PC-9 (cell line): ENCODE measurements around the gene SPATA3. TPM values are rescaled to one million over a fixed set of nuclear protein-coding genes. Genes with fewer than 3 reads are reported as not detected.

Experiments used
- BruUV-seq: library from RNA; stranded (reverse); fragments of 400-500 nt; replicated peaks from 2 replicates; lab custom pipeline; 2021; lab: Mats Ljungman, UMichigan
- CTCF ChIA-PET: fragments of 300-600 bp; sonication (Branson Sonifier 250); formaldehyde crosslinking; loops from one replicate; lab custom pipeline; 2022; ENCODE audit warnings: antibody characterized with exemption; lab: Charles Lee
- POLR2A ChIA-PET: fragments of 300-600 bp; sonication (Branson Sonifier 250); formaldehyde crosslinking; loops from one replicate; lab custom pipeline; 2022; ENCODE audit warnings: antibody characterized with exemption; ENCODE audit not compliant: unreplicated experiment; lab: Charles Lee
- DNase-seq, 2 experiments: peaks; one replicate each; pipeline versions ENCODE4 v3.0.0 to v3.0.0-alpha.2; 2015 to 2022; ENCODE audit warnings: mixed read lengths in 1 of 2
- H2AFZ ChIP-seq: fragments of 200-600 bp; sonication (generic); 2 replicates; pipeline ENCODE4 v1.8.1; 2017; ENCODE audit warnings: antibody characterized with exemption
- H3F3A ChIP-seq: fragments of 200-600 bp; sonication (generic); 2 replicates; pipeline ENCODE4 v1.8.1; 2017; ENCODE audit warnings: antibody characterized with exemption, mild to moderate bottlenecking, low read depth; ENCODE audit not compliant: insufficient read depth
- H3K27ac ChIP-seq: fragments of 200-600 bp; sonication (generic); 2 replicates; pipeline ENCODE4 v1.6.1; 2016; ENCODE audit warnings: mixed run types
- H3K27me3 ChIP-seq: fragments of 200-600 bp; sonication (generic); 2 replicates; pipeline ENCODE4 v1.6.1; 2016; ENCODE audit warnings: low read depth, mixed run types; ENCODE audit not compliant: insufficient read depth
- H3K36me3 ChIP-seq: fragments of 200-600 bp; sonication (generic); 2 replicates; pipeline ENCODE4 v1.6.1; 2016; ENCODE audit warnings: low read depth, mixed run types
- H3K4me1 ChIP-seq: fragments of 200-600 bp; sonication (generic); replicated peaks from 2 replicates; pipeline ENCODE4 v1.6.1; 2016; ENCODE audit warnings: mixed run types; ENCODE audit not compliant: insufficient read depth
- H3K4me2 ChIP-seq: fragments of 200-600 bp; sonication (generic); 2 replicates; pipeline ENCODE4 v1.6.1; 2017; ENCODE audit warnings: mixed run types
- H3K4me3 ChIP-seq: fragments of 200-600 bp; sonication (generic); 2 replicates; pipeline ENCODE4 v1.6.1; 2016; ENCODE audit warnings: mixed run types
- H3K79me2 ChIP-seq: fragments of 200-600 bp; sonication (generic); 2 replicates; pipeline ENCODE4 v1.6.1; 2017; ENCODE audit warnings: low read depth, mixed run types
- H3K9me2 ChIP-seq: fragments of 200-600 bp; sonication (generic); 2 replicates; pipeline ENCODE4 v1.8.1; 2017; ENCODE audit warnings: mild to moderate bottlenecking; ENCODE audit not compliant: insufficient read depth
- H3K9me3 ChIP-seq: fragments of 200-600 bp; sonication (generic); 2 replicates; pipeline ENCODE4 v1.8.1; 2016; ENCODE audit warnings: low read depth; ENCODE audit not compliant: insufficient read depth
- H4K20me1 ChIP-seq: fragments of 200-600 bp; sonication (generic); 2 replicates; pipeline ENCODE4 v1.8.1; 2017; ENCODE audit not compliant: insufficient read depth
- CTCF ChIP-seq: fragments of 200-600 bp; sonication (generic); conservative IDR thresholded peaks from 2 replicates; pipeline ENCODE4 v1.6.1; 2017; ENCODE audit warnings: mixed run types, antibody characterized with exemption, mild to moderate bottlenecking, moderate library complexity
- EZH2 ChIP-seq: fragments of 200-600 bp; sonication (generic); IDR thresholded peaks from 2 replicates; pipeline ENCODE4 v1.8.0; 2017; ENCODE audit warnings: antibody characterized with exemption, low read depth
- intact Hi-C: fragments of 100-400 bp; cut with micrococcal nuclease; formaldehyde crosslinking; loops from one replicate; pipeline ENCODE4 v1.10.0; 2022; ENCODE audit not compliant: unreplicated experiment
- total RNA-seq: library from RNA; stranded (reverse); gene quantifications from 2 replicates; pipeline ENCODE4 v1.2.3, GENCODE V29; 2021

SPATA3 gene
- total RNA-seq, 1 experiment from 2014 or later = not detected

GRCh38 chr2:231036131-231036530 is 40.2 kb downstream of the SPATA3 start:
- no peak overlapping the region for H3K4me3 ChIP-seq
- no peaks in the 10 kb centered on the region for H4K20me1 ChIP-seq
- ChIA-PET POLR2A (no interaction called here), CTCF (no interaction called here)
- H3K4me1 ChIP-seq = no peaks in the 10 kb centered on the region
- no peaks in the 10 kb centered on the region for H3K9me3 ChIP-seq
- no peaks in the 10 kb centered on the region for H3K36me3 ChIP-seq
- no peaks in the 10 kb centered on the region for H3K79me2 ChIP-seq
- H3F3A ChIP-seq = no peaks in the 10 kb centered on the region
- TF ChIP-seq EZH2 (no peak), CTCF (no peak)
- intact Hi-C loops = no loop called here
- no TSS peak for BruUV-seq
- H2AFZ ChIP-seq = no peak overlapping the region
- no peak overlapping the region for H3K4me2 ChIP-seq
- peaks cover 14% of the 10 kb centered on the region; the same call in 1 of the 2 replicates for H3K27me3 ChIP-seq
- H3K27ac ChIP-seq = no peak overlapping the region
- DNase-seq = no peak
- H3K9me2 ChIP-seq = no peaks in the 10 kb centered on the region

GRCh38 chr2:231036578-231037106 is 40.7 kb downstream of the SPATA3 start:
- no peak for DNase-seq
- no peak overlapping the region for H3K4me3 ChIP-seq
- no peak overlapping the region for H2AFZ ChIP-seq
- no peaks in the 10 kb centered on the region for H4K20me1 ChIP-seq
- no peak overlapping the region for H3K27ac ChIP-seq
- H3K9me3 ChIP-seq = no peaks in the 10 kb centered on the region
- H3K79me2 ChIP-seq = no peaks in the 10 kb centered on the region
- POLR2A ChIA-PET = no interaction called here
- CTCF ChIA-PET = no interaction called here
- no peaks in the 10 kb centered on the region for H3K9me2 ChIP-seq
- H3K27me3 ChIP-seq = peaks cover 17% of the 10 kb centered on the region; the same call in 1 of the 2 replicates
- H3K4me2 ChIP-seq = no peak overlapping the region
- H3F3A ChIP-seq = no peaks in the 10 kb centered on the region
- intact Hi-C loops = no loop called here
- no peaks in the 10 kb centered on the region for H3K4me1 ChIP-seq
- TF ChIP-seq CTCF (no peak), EZH2 (no peak)
- BruUV-seq = no TSS peak
- no peaks in the 10 kb centered on the region for H3K36me3 ChIP-seq

- Histone ChIP-seq H3K9me3 (no peaks in the 10 kb centered on the region), H3K9me2 (no peaks in the 10 kb centered on the region), H2AFZ (no peak within 1 kb of the TSS), H3K36me3 (no peaks in the 10 kb centered on the region), H3F3A (no peaks in the 10 kb centered on the region), H3K79me2 (no peaks in the 10 kb centered on the region), H3K27me3 (peaks cover 18% of the 10 kb centered on the region; the same call in 1 of the 2 replicates), H4K20me1 (no peaks in the 10 kb centered on the region), H3K4me2 (no peak within 1 kb of the TSS), H3K4me1 (no peaks in the 10 kb centered on the region), H3K27ac (no peak within 1 kb of the TSS), H3K4me3 (no peak within 1 kb of the TSS)
- ChIA-PET POLR2A (no interaction called here), CTCF (no interaction called here)
- no peak for TF ChIP-seq CTCF
- TF ChIP-seq EZH2 = no peak
- BruUV-seq = no TSS peak
- intact Hi-C loops = no loop called here
- no peak for DNase-seq
These were observed 41.3 kb downstream of the SPATA3 start, which contains the start of gene C2orf72 for GRCh38 chr2:231037202-231037730. Gene C2orf72, plus strand, starts transcription at chr2:231037523. Its CDS starts 43 bp downstream, at chr2:231037566.
